ENCODE measurements around the gene ITGB1BP1. TPM values are rescaled to one million over a fixed set of nuclear protein-coding genes. Genes with fewer than 3 reads are reported as not detected.

ITGB1BP1 gene
- total RNA-seq, 4 donors from 2014 or later: 14.3 to 39.1 (median 32.6) TPM

DNA sequence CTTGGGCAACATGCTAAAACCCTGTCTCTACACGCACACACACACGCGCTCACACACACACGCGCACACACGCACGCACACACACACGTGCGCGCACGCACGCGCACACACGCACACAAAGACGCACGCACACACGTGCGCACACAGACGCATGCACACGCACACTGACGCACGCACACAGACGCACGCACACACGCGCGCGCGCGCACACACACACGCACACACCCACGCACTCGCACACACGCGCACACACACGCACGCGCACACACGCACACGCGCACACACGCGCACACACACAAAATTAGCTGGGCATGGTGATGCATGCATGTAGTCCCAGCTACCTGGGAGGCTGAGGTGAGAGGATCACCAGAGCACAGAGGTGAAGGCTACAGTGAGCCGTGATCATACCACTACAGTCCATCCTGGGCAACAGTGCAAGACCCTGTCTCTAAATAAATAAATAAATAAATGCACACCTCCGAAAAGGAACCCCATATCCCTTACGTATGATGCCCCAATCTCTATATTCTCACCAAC is 42.9 kb upstream of the ITGB1BP1 start:
- Histone ChIP-seq H3K4me1 (peaks cover 0 to 8% (median 0%) of the 10 kb centered on the region in 3 donors), H3K4me3 (no peak overlapping the region), H3K36me3 (peaks cover 0 to 84% (median 0%) of the 10 kb centered on the region in 3 donors), H3K27ac (no peak overlapping the region), H3K27me3 (no peaks in the 10 kb centered on the region), H3K9me3 (no peaks in the 10 kb centered on the region)
- intact Hi-C loops (cut with DNase I): no loop called here
- 92 to 96% methylated on average over 22 to 26 of the region's 46 CpGs for WGBS, 2 donors
- TF ChIP-seq, protein P1, sequence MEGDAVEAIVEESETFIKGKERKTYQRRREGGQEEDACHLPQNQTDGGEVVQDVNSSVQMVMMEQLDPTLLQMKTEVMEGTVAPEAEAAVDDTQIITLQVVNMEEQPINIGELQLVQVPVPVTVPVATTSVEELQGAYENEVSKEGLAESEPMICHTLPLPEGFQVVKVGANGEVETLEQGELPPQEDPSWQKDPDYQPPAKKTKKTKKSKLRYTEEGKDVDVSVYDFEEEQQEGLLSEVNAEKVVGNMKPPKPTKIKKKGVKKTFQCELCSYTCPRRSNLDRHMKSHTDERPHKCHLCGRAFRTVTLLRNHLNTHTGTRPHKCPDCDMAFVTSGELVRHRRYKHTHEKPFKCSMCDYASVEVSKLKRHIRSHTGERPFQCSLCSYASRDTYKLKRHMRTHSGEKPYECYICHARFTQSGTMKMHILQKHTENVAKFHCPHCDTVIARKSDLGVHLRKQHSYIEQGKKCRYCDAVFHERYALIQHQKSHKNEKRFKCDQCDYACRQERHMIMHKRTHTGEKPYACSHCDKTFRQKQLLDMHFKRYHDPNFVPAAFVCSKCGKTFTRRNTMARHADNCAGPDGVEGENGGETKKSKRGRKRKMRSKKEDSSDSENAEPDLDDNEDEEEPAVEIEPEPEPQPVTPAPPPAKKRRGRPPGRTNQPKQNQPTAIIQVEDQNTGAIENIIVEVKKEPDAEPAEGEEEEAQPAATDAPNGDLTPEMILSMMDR (IDR thresholded peaks at IDR 0.05): no peak
- no peak for TF ChIP-seq POLR2A (IDR thresholded peaks at IDR 0.05)
- no peak for DNase-seq

DNA sequence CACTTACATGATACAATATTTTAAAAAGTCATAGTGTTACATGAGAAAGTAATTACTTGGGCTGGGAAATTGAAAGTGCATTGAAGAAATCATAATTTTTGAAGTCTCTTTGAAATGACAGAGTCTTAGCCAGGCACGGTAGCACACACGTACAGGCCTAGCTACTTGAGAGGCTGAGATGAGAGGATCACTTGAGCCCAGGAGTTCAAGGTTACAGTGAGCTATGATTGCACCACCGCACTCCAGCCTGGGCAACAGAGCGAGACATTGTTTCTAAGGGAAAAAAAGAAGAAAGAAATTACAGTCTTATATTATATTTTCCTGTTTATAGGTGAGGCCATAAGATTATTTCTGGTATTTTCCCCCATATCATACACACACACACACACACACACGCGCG is 41.8 kb upstream of the ITGB1BP1 start:
- Histone ChIP-seq H3K4me3 (no peak overlapping the region), H3K27me3 (no peaks in the 10 kb centered on the region), H3K4me1 (peaks cover 0 to 8% (median 0%) of the 10 kb centered on the region in 3 donors), H3K9me3 (no peaks in the 10 kb centered on the region), H3K27ac (no peak overlapping the region), H3K36me3 (peaks cover 0 to 86% (median 0%) of the 10 kb centered on the region in 3 donors)
- no peak for DNase-seq
- intact Hi-C loops (cut with DNase I): no loop called here
- WGBS, 2 donors: 68 to 81% methylated on average over 7 of the region's 7 CpGs
- TF ChIP-seq, protein P1 (IDR thresholded peaks at IDR 0.05): no peak
- no peak for TF ChIP-seq POLR2A (IDR thresholded peaks at IDR 0.05)

DNA sequence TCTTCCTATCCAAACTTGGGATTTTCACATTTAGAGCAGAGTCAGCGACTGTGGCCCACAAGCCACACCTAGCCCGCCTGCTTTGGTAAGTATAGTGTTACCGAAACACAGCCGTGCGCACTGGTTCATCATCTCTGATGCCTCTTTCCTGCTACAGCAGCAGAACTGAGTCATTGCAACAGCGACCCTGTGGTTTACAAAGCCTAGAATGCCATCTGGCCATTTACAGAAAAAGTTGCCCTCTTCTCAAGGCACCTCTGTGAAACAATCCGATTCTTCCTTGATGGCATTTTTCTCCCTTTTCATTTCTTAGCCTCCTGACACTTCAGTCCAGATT is 40.3 kb upstream of the ITGB1BP1 start:
- WGBS, 2 donors: 55 to 68% methylated on average over 7 of the region's 7 CpGs
- Histone ChIP-seq H3K27ac (no peak overlapping the region), H3K4me1 (peaks cover 0 to 8% (median 0%) of the 10 kb centered on the region in 3 donors), H3K27me3 (no peaks in the 10 kb centered on the region), H3K36me3 (peaks cover 0 to 86% (median 0%) of the 10 kb centered on the region in 3 donors), H3K4me3 (no peak overlapping the region), H3K9me3 (no peaks in the 10 kb centered on the region)
- TF ChIP-seq, protein P1 (IDR thresholded peaks at IDR 0.05): no peak
- TF ChIP-seq POLR2A (IDR thresholded peaks at IDR 0.05): no peak
- intact Hi-C loops (cut with DNase I): no loop called here
- no peak for DNase-seq

DNA sequence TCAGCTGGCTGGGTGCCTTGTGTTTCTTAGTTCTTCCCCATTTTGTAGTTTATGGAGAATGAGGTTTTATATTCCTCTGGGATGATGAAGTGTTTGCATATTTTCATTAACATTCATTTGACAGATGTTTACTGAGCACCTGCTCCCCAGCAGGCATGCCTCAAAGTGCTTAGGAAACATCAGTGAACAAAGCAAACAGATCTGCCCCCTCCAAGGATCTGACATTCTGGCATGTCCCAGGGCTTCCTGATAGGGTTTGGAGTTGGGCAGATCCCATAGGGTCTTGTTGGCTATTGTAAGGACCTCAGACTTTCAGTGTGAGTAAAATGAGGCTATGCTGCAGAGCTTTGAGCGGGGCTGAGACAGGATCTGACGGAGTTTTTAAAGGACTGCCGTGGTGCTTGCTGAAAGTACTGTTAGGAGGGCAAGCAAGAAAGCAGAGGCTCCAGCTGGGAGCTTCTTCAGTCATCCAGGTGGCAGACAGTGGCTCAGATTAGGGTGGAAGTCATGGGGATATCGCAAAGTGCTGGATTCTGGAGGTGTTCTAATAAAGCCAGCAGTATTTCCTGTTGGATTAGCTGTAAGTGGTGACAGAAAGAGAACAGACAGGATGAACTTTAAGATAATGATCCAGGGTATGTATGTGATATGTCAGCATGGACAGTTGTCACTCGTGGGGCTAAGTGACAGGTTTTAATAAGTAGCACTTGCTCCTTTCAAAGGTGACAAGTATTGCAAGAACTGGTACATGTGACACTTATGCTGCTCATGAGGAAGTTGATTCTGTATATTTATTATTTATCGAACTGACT is 39.8 kb upstream of the ITGB1BP1 start:
- H3K4me3 ChIP-seq: no peak overlapping the region
- intact Hi-C loops (cut with DNase I): no loop called here
- 79 to 83% methylated on average over 5 to 6 of the region's 6 CpGs for WGBS, 2 donors
- DNase-seq: no peak
- peaks cover 0 to 86% (median 0%) of the 10 kb centered on the region in 3 donors for H3K36me3 ChIP-seq
- TF ChIP-seq, protein P1 (IDR thresholded peaks at IDR 0.05): no peak
- TF ChIP-seq POLR2A (IDR thresholded peaks at IDR 0.05): no peak
- H3K27ac ChIP-seq: no peak overlapping the region
- peaks cover 0 to 7% (median 0%) of the 10 kb centered on the region in 3 donors for H3K4me1 ChIP-seq
- H3K27me3 ChIP-seq: no peaks in the 10 kb centered on the region
- H3K9me3 ChIP-seq: no peaks in the 10 kb centered on the region

DNA sequence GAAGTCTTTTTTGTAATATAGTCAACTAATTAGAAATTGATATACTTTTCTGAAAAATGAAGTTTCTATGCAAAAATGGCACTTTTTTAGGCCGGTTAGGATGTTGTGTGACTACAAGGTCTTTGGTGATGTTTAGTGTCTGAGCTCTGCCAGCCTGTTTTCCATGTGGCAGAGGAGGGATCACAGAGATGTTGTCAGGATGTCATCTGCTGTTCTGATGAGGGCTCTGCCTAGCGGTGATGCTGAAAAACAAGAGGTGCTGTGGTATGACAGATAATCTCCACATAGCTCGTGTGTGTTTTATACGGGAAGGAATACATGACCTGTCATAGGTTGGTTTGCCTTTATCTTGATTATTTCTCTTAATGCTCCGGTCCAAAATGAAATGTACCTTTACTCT is 39.0 kb upstream of the ITGB1BP1 start:
- no peaks in the 10 kb centered on the region for H3K27me3 ChIP-seq
- 72 to 75% methylated on average over 4 to 5 of the region's 5 CpGs for WGBS, 2 donors
- H3K9me3 ChIP-seq: no peaks in the 10 kb centered on the region
- intact Hi-C loops (cut with DNase I): no loop called here
- TF ChIP-seq, protein P1 (IDR thresholded peaks at IDR 0.05): no peak
- no peak for TF ChIP-seq POLR2A (IDR thresholded peaks at IDR 0.05)
- H3K36me3 ChIP-seq: peaks cover 0 to 87% (median 0%) of the 10 kb centered on the region in 3 donors
- H3K4me3 ChIP-seq: no peak overlapping the region
- no peaks in the 10 kb centered on the region for H3K4me1 ChIP-seq
- no peak for DNase-seq
- no peak overlapping the region for H3K27ac ChIP-seq
